ENCODE results near the gene SORT1. TPM values are rescaled to one million over a fixed set of nuclear protein-coding genes. Genes with fewer than 3 reads are reported as not detected.
"Not testable (repeated sequence)": the region's sequence is repeated elsewhere in the genome, so short reads cannot be mapped to it uniquely, and the experiment has no call there.

Gene SORT1
- total RNA-seq, 2 donors from 2014 or later = 225 to 231 TPM

DNA sequence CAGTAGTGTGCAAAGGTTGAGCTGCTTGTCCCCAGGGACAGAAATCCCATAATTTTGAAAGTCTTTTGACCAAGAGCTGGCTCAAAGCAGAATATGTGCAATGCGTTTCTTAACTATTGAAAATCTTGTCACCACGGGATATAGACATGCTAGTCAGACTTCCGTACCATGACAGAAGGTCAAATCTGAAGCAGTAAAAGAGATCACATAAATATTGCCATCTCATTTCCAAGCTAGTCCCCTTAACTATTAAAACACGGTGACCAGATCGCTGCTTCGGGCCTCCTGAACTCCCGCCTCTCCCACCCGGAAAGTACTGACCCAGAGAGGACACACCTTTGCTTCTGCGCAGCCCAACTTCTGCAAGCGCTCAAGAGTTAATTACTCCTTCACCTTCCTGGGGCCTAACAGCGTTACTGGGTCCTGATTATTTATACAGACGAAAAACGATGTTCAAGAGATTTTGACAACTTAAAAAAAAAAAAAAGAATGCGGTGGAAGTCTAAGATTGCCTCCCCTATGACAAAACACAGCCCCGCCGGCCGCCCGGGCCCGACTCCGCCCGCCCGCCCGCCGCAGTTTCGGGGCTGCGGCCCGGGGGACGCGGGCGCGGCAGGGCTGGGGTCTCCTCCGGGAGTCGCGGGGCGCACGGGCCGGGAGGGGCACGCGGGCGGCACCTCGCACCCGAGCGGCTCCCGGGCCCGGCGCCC lies 692 bp downstream of the SORT1 start:
- Histone ChIP-seq H3K9me3 (no peaks in the 10 kb centered on the region), H3K27ac (peak overlapping the region; percentile 88 to 92), H3K4me3 (peak overlapping the region; percentile 79), H3K36me3 (no peaks in the 10 kb centered on the region), H3K27me3 (replicated peaks; ENCODE audit: insufficient read depth) (no peaks in the 10 kb centered on the region), H3K4me1 (ENCODE audit: control insufficient read depth in 1 of 2, low read depth in 2 of 2) (peaks cover 26 to 40% of the 10 kb centered on the region in 2 donors)
- DNase-seq (ENCODE audit: low spot score) (no peak), ATAC-seq (ENCODE audit: insufficient number of reproducible peaks, low FRiP score, low read depth) (no peak)
- TF ChIP-seq, protein P1, sequence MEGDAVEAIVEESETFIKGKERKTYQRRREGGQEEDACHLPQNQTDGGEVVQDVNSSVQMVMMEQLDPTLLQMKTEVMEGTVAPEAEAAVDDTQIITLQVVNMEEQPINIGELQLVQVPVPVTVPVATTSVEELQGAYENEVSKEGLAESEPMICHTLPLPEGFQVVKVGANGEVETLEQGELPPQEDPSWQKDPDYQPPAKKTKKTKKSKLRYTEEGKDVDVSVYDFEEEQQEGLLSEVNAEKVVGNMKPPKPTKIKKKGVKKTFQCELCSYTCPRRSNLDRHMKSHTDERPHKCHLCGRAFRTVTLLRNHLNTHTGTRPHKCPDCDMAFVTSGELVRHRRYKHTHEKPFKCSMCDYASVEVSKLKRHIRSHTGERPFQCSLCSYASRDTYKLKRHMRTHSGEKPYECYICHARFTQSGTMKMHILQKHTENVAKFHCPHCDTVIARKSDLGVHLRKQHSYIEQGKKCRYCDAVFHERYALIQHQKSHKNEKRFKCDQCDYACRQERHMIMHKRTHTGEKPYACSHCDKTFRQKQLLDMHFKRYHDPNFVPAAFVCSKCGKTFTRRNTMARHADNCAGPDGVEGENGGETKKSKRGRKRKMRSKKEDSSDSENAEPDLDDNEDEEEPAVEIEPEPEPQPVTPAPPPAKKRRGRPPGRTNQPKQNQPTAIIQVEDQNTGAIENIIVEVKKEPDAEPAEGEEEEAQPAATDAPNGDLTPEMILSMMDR (IDR thresholded peaks at IDR 0.05) = no peak

DNA sequence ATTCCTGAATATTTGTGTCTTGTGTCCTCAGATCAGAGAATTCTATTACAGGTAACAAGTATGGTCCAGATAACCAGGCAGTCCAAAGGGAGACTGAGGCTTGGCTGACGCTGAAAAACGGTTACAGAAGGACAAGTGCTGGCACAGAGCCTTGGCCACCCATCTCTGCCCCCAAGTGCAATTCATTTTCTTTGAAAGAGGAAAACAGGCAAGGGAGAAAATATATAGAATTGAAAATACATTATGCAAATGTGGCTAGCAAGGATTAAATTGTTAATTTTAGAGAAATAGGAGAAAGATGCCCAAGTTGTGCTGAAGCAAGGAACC lies 1.2 kb downstream of the SORT1 start:
- H3K27ac ChIP-seq = peak overlapping the region; percentile 88 to 92
- DNase-seq (ENCODE audit: low spot score) (no peak), ATAC-seq (ENCODE audit: insufficient number of reproducible peaks, low FRiP score, low read depth) (no peak)
- H3K4me1 ChIP-seq (ENCODE audit: control insufficient read depth in 1 of 2, low read depth in 2 of 2) = peaks cover 32 to 46% of the 10 kb centered on the region in 2 donors
- no peaks in the 10 kb centered on the region for H3K36me3 ChIP-seq
- TF ChIP-seq, protein P1 (IDR thresholded peaks at IDR 0.05) = no peak
- H3K27me3 ChIP-seq (replicated peaks; ENCODE audit: insufficient read depth) = no peaks in the 10 kb centered on the region
- H3K4me3 ChIP-seq = peak overlapping the region; percentile 79
- no peaks in the 10 kb centered on the region for H3K9me3 ChIP-seq

DNA sequence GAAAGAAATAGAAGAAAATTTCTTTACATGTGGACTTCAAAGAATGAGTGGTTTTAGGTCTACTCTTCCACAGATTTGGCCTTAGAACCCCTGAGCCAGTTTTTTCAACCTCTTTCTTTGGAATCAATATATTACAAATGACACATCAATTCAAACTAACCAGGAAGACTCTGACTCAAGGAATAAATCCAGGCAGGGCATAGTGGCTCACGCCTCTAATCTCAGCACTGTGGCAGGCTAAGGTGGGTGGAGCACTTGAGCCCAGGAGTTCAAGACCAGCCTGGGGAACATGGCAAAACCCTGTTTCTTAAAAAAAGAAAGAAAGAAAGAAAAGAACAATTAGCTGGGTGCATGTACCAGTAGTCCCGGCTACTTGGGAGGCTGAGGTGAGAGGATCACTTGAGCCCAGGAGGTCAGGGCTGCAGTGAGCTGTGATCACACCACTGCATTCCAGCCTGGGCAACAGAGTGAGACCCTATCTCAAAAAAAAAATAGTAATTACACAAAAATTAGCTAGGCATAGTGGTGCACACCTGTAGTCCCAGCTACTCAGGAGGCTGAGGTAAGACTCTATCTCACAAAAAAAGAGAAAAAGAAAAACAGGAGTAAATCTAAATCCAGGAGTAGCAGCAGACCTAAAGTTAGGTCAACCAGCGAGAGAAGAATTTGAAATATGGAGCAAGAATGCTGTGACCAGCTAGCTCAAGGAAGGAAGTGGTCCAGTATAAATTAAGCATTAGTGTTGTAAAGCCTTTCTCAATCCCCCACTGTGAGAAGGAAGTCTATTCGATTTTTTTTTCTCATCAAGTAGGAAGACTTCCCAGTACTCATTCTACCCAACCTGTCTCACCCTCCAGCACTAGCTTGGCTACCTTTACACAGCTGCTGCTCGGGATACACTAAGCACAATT lies 1.9 kb downstream of the SORT1 start:
- Histone ChIP-seq H3K4me3 (peak overlapping the region; percentile 79), H3K9me3 (no peaks in the 10 kb centered on the region), H3K27ac (peak overlapping the region; percentile 88 to 92), H3K36me3 (no peaks in the 10 kb centered on the region), H3K27me3 (replicated peaks; ENCODE audit: insufficient read depth) (no peaks in the 10 kb centered on the region), H3K4me1 (ENCODE audit: control insufficient read depth in 1 of 2, low read depth in 2 of 2) (peaks cover 33 to 47% of the 10 kb centered on the region in 2 donors)
- no peak for ATAC-seq (ENCODE audit: insufficient number of reproducible peaks, low FRiP score, low read depth)
- DNase-seq (ENCODE audit: low spot score) = no peak
- TF ChIP-seq, protein P1 (IDR thresholded peaks at IDR 0.05) = no peak

DNA sequence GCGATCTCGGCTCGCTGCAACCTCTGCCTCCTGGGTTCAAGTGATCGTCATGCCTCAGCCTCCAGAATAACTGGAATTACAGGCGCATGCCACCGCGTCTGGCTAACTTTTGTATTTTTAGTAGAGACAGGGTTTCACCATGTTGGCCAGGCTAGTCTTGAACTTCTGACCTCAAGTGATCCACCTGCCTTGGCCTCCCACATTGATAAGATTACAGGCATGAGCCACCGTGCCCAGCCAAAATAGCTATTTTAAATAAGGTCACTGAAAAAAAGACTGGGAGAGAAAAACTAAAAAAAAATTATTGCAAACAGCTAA lies 2.5 kb downstream of the SORT1 start:
- H3K36me3 ChIP-seq; H3K9me3 ChIP-seq; H3K27me3 ChIP-seq (replicated peaks; ENCODE audit: insufficient read depth); ATAC-seq (ENCODE audit: insufficient number of reproducible peaks, low FRiP score, low read depth); DNase-seq (ENCODE audit: low spot score): not testable (repeated sequence)
- Histone ChIP-seq H3K4me1 (ENCODE audit: control insufficient read depth in 1 of 2, low read depth in 2 of 2) (peaks cover 35 to 54% of the 10 kb centered on the region in 2 donors), H3K4me3 (peak overlapping the region; percentile 79), H3K27ac (peak overlapping the region; percentile 88 to 92)

DNA sequence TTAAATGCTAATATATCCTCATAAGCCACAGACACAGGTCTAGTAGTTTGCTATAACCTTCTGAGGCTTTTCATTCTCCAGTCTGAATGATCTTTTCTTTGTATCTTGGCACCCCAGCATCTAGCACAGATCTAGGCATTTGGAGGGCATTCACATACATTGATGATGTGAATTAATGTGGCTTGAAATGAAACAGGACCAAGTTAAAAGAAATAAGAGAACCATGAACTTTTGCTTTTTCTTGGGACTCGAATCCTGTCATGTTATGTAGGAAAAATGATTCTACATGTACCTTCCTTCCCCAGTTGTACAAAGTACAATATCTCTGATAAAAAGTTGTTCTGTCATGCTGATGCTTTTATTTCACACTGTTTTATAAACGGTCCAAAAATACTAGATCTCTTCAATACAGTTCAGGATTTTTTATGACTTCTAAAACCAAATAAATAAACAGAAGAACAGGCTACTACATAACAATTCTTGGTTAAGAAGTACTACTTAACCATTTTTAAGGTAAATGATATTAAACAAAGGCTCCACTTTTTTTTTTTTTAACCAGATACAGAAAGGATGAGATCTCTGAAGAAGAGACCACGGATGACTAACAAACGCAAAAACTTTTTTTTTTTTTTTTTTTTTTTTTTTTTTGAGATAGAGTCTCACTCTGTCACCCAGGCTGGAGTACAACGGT lies 3.0 kb downstream of the SORT1 start:
- H3K4me1 ChIP-seq (ENCODE audit: control insufficient read depth in 1 of 2, low read depth in 2 of 2) = peaks cover 40 to 59% of the 10 kb centered on the region in 2 donors

More for the DNA sequence above, 3.0 kb downstream of the SORT1 start:
- Histone ChIP-seq H3K27me3 (replicated peaks; ENCODE audit: insufficient read depth) (no peaks in the 10 kb centered on the region), H3K4me3 (peak overlapping the region; percentile 79), H3K36me3 (no peaks in the 10 kb centered on the region), H3K27ac (peak overlapping the region; percentile 88 to 92), H3K9me3 (no peaks in the 10 kb centered on the region)
- ATAC-seq (ENCODE audit: insufficient number of reproducible peaks, low FRiP score, low read depth) (no peak), DNase-seq (ENCODE audit: low spot score) (no peak)
- TF ChIP-seq, protein P1 (IDR thresholded peaks at IDR 0.05) = no peak

Measured in thoracic aorta (tissue), 2 donors.